ENCODE results near the gene DENND1A. TPM values are rescaled to one million over a fixed set of nuclear protein-coding genes. Genes with fewer than 3 reads are reported as not detected.

The DENND1A gene
- total RNA-seq, 2 donors from 2014 or later = 17.8 to 36.6 TPM

- peaks cover 4 to 15% of the 10 kb centered on the region in 2 donors for H3K4me1 ChIP-seq (ENCODE audit: control insufficient read depth in 1 of 2, low read depth in 2 of 2)
- no peaks in the 10 kb centered on the region for H3K27me3 ChIP-seq (replicated peaks; ENCODE audit: insufficient read depth)
- H3K4me3 ChIP-seq = peak overlapping the region; percentile 2
- H3K9me3 ChIP-seq = no peaks in the 10 kb centered on the region
- no peaks in the 10 kb centered on the region for H3K36me3 ChIP-seq
- ATAC-seq (ENCODE audit: insufficient number of reproducible peaks, low FRiP score, low read depth) (no peak), DNase-seq (ENCODE audit: low spot score) (no peak)
- H3K27ac ChIP-seq = no peak overlapping the region
- TF ChIP-seq CTCF (IDR thresholded peaks at IDR 0.05) = no peak
These were observed 251.0 kb downstream of the DENND1A start for GRCh38 chr9:123678878-123679329.

- no peak for TF ChIP-seq CTCF (IDR thresholded peaks at IDR 0.05)
- Histone ChIP-seq H3K27ac (no peak overlapping the region), H3K36me3 (no peaks in the 10 kb centered on the region), H3K9me3 (no peaks in the 10 kb centered on the region), H3K4me1 (ENCODE audit: control insufficient read depth in 1 of 2, low read depth in 2 of 2) (peaks cover 4 to 15% of the 10 kb centered on the region in 2 donors), H3K27me3 (replicated peaks; ENCODE audit: insufficient read depth) (no peaks in the 10 kb centered on the region), H3K4me3 (peak overlapping the region; percentile 2)
- DNase-seq (ENCODE audit: low spot score) (no peak), ATAC-seq (ENCODE audit: insufficient number of reproducible peaks, low FRiP score, low read depth) (no peak)
These were observed 251.7 kb downstream of the DENND1A start for GRCh38 chr9:123678038-123678877.

GRCh38 chr9:123676869-123677268 is 253.1 kb downstream of the DENND1A start:
- H3K9me3 ChIP-seq = no peaks in the 10 kb centered on the region
- no peak for ATAC-seq (ENCODE audit: insufficient number of reproducible peaks, low FRiP score, low read depth)
- H3K4me1 ChIP-seq (ENCODE audit: control insufficient read depth in 1 of 2, low read depth in 2 of 2) = peaks cover 4 to 15% of the 10 kb centered on the region in 2 donors
- H3K4me3 ChIP-seq = no peak overlapping the region
- DNase-seq (ENCODE audit: low spot score) = no peak
- no peaks in the 10 kb centered on the region for H3K27me3 ChIP-seq (replicated peaks; ENCODE audit: insufficient read depth)
- TF ChIP-seq CTCF (IDR thresholded peaks at IDR 0.05) = no peak
- H3K27ac ChIP-seq = no peak overlapping the region
- no peaks in the 10 kb centered on the region for H3K36me3 ChIP-seq

GRCh38 chr9:123669346-123669745 is 260.6 kb downstream of the DENND1A start:
- DNase-seq (ENCODE audit: low spot score) (no peak), ATAC-seq (ENCODE audit: insufficient number of reproducible peaks, low FRiP score, low read depth) (no peak)
- Histone ChIP-seq H3K27me3 (replicated peaks; ENCODE audit: insufficient read depth) (no peaks in the 10 kb centered on the region), H3K4me3 (no peak overlapping the region), H3K4me1 (ENCODE audit: control insufficient read depth in 1 of 2, low read depth in 2 of 2) (no peaks in the 10 kb centered on the region), H3K27ac (no peak overlapping the region), H3K36me3 (peaks cover 4% of the 10 kb centered on the region), H3K9me3 (peaks cover 4% of the 10 kb centered on the region)
- no peak for TF ChIP-seq CTCF (IDR thresholded peaks at IDR 0.05)

GRCh38 chr9:123663529-123663928 is 266.4 kb downstream of the DENND1A start:
- Histone ChIP-seq H3K27ac (no peak overlapping the region), H3K4me1 (ENCODE audit: control insufficient read depth in 1 of 2, low read depth in 2 of 2) (peaks cover 0 to 11% of the 10 kb centered on the region in 2 donors), H3K4me3 (no peak overlapping the region), H3K9me3 (peaks cover 4% of the 10 kb centered on the region), H3K27me3 (replicated peaks; ENCODE audit: insufficient read depth) (no peaks in the 10 kb centered on the region), H3K36me3 (peaks cover 11% of the 10 kb centered on the region)
- no peak for ATAC-seq (ENCODE audit: insufficient number of reproducible peaks, low FRiP score, low read depth)
- TF ChIP-seq CTCF (IDR thresholded peaks at IDR 0.05) = no peak
- DNase-seq (ENCODE audit: low spot score) = no peak

Measured in thoracic aorta (tissue), 2 donors.